Retinal pigment epithelial cell (primary cell): Measurements from ENCODE around the gene CTNNA2.

ENCODE experiments used
- DNase-seq: peaks from one replicate; pipeline ENCODE4 v3.0.0-alpha.2; 2010; ENCODE audit warnings: low read depth
- H3K4me3 ChIP-seq: 2 replicates; pipeline ENCODE4 v1.5.1; 2011; ENCODE audit warnings: mild to moderate bottlenecking, low read length, control low read depth, moderate library complexity
- TF ChIP-seq, protein P1 (sequence below): conservative IDR thresholded peaks from 2 replicates; pipeline ENCODE4 v1.5.1; 2011; ENCODE audit warnings: low read depth, low read length, control low read depth, inconsistent platforms

CTNNA2 gene

DNA sequence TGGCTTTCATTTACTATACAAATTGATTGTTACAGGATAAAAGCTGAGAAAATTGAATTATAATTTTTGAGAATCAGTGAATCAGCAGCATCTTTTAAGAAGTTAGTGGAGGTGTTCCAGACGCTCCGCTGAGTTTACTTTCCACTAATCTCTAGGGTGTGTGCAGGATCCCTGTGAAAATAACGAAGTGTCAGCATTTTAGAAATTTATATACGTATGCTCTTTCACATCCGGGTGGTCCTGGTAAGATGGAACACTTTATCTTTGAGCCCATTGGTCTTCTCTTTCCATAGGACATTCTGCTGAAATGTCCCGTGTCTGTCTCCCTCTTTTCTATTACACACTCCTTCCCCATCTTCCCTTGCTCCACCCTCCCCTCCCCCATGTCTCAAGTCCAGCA is 1060.3 kb downstream of the CTNNA2 start:
- DNase-seq: no peak
- H3K4me3 ChIP-seq: no peak overlapping the region
- TF ChIP-seq, protein P1, sequence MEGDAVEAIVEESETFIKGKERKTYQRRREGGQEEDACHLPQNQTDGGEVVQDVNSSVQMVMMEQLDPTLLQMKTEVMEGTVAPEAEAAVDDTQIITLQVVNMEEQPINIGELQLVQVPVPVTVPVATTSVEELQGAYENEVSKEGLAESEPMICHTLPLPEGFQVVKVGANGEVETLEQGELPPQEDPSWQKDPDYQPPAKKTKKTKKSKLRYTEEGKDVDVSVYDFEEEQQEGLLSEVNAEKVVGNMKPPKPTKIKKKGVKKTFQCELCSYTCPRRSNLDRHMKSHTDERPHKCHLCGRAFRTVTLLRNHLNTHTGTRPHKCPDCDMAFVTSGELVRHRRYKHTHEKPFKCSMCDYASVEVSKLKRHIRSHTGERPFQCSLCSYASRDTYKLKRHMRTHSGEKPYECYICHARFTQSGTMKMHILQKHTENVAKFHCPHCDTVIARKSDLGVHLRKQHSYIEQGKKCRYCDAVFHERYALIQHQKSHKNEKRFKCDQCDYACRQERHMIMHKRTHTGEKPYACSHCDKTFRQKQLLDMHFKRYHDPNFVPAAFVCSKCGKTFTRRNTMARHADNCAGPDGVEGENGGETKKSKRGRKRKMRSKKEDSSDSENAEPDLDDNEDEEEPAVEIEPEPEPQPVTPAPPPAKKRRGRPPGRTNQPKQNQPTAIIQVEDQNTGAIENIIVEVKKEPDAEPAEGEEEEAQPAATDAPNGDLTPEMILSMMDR: no peak

DNA sequence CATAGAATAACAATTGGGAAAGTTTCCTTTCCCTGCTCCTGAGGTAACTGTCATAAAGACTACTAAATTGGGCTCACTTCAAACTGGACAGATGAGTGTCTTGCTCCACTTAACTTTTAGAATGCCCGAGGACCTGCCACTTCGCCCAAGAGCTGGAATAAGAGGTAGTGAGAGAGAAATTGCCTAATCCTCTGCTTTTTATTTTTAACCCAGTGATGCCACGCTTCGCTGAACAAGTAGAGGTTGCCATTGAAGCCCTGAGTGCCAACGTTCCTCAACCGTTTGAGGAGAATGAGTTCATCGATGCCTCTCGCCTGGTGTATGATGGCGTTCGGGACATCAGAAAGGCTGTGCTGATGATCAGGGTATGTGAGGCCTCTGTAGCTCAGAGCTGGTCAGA is 1061.1 kb downstream of the CTNNA2 start:
- H3K4me3 ChIP-seq: no peak overlapping the region
- no peak for DNase-seq
- TF ChIP-seq, protein P1: no peak

DNA sequence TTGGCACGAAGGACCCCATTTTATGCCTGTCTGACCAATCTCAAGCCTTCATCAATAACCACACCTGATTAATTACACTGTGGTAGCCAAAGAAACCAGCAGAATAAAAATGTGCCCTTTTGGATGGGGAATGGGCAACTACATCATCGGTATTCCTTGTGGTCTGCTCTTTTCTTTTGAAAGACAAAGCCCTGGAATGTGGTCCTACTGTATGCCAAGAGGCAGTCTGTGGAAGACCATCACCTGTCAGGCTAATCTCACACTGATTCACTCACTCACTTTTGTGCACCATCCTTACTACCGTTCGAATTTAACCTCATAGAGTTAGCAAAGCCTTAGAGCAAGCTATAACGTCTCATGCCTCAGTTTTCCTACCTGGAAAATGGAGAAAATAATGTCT is 1066.9 kb downstream of the CTNNA2 start:
- TF ChIP-seq, protein P1: no peak
- DNase-seq: no peak
- H3K4me3 ChIP-seq: no peak overlapping the region

DNA sequence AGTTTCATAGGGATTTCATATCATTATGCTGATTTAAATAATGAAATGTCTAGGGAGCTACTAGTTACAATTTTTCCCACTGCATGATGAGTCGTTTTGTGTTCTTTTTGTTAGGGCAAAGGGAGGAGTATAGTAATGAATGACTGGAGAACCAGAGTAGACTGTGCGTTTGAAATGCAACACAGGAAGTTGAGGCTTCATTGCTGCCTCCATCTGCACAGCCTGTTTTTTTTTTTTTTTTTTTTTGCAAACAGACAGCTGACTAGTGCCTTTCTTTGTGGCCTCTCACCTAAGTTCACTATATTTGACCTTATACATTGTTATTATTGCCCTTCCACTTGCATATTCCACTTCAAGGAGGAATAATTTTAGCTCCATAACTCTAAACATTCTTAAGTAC is 1078.4 kb downstream of the CTNNA2 start:
- TF ChIP-seq, protein P1: no peak
- DNase-seq: no peak
- H3K4me3 ChIP-seq: no peak overlapping the region

- no peak for DNase-seq
- TF ChIP-seq, protein P1: no peak
Measured at GRCh38 chr2:80592106-80592505, 1079.3 kb downstream of the CTNNA2 start.

GRCh38 chr2:80610108-80610507 is 1097.3 kb downstream of the CTNNA2 start:
- TF ChIP-seq, protein P1: no peak
- no peak for DNase-seq
- no peak overlapping the region for H3K4me3 ChIP-seq

More at GRCh38 chr2:80592106-80592505, 1079.3 kb downstream of the CTNNA2 start:
- H3K4me3 ChIP-seq: no peak overlapping the region

GRCh38 chr2:80621656-80622055 is 1108.8 kb downstream of the CTNNA2 start:
- TF ChIP-seq, protein P1: no peak
- DNase-seq: no peak
- no peak overlapping the region for H3K4me3 ChIP-seq
